GM12892 (cell line): ENCODE results near the gene KISS1.

Source experiments
- POLR2A ChIP-seq: IDR thresholded peaks from 2 replicates; pipeline ENCODE4 v1.6.1; 2011; ENCODE audit warnings: low read depth, low read length, control low read depth
- POLR2AphosphoS5 ChIP-seq: IDR thresholded peaks from 2 replicates; pipeline ENCODE4 v1.6.1; 2011; ENCODE audit warnings: low read depth, low read length, control low read depth

GRCh38 chr1:204218552-204218951 lies 22.3 kb upstream of the KISS1 start:
- TF ChIP-seq POLR2A (no peak), POLR2AphosphoS5 (no peak)
